Loucy (cell line): Measurements from ENCODE around the gene DBN1.

Source experiments
- H2AFZ ChIP-seq: fragments of 200-600 bp; sonication (generic); 2 replicates; pipeline ENCODE4 v1.6.0; 2016; ENCODE audit warnings: antibody characterized with exemption, mild to moderate bottlenecking, low read length, moderate library complexity
- H3F3A ChIP-seq: fragments of 200-600 bp; 2 replicates; pipeline ENCODE4 v1.6.0; 2016; ENCODE audit warnings: antibody characterized with exemption, low read depth, mild to moderate bottlenecking
- H3K27me3 ChIP-seq: fragments of 200-600 bp; sonication (generic); 2 replicates; pipeline ENCODE4 v1.6.1; 2014; ENCODE audit warnings: low read length, mild to moderate bottlenecking; ENCODE audit not compliant: insufficient read depth, poor library complexity, severe bottlenecking
- H3K36me3 ChIP-seq: fragments of 200-600 bp; sonication (generic); 2 replicates; pipeline ENCODE4 v1.6.1; 2016; ENCODE audit warnings: low read length; ENCODE audit not compliant: insufficient read depth
- H3K4me1 ChIP-seq: fragments of 200-600 bp; sonication (generic); 2 replicates; pipeline ENCODE4 v1.5.1; 2014; ENCODE audit warnings: low read length, mild to moderate bottlenecking; ENCODE audit not compliant: insufficient read depth, poor library complexity, severe bottlenecking
- H3K4me2 ChIP-seq: fragments of 200-600 bp; sonication (generic); 2 replicates; pipeline ENCODE4 v1.6.0; 2014; ENCODE audit warnings: antibody characterized with exemption, low read length, low read depth, mild to moderate bottlenecking; ENCODE audit not compliant: poor library complexity, severe bottlenecking
- H3K4me3 ChIP-seq: fragments of 200-600 bp; sonication (generic); 2 replicates; pipeline ENCODE4 v1.5.1; 2014; ENCODE audit warnings: low read length, mild to moderate bottlenecking, mixed read lengths; ENCODE audit not compliant: poor library complexity, severe bottlenecking
- H3K79me2 ChIP-seq: fragments of 200-600 bp; sonication (generic); 2 replicates; pipeline ENCODE4 v1.6.1; 2014; ENCODE audit warnings: low read length; ENCODE audit not compliant: insufficient read depth
- H3K9ac ChIP-seq: fragments of 200-600 bp; sonication (generic); 2 replicates; pipeline ENCODE4 v1.6.0; 2014; ENCODE audit warnings: mild to moderate bottlenecking, low read depth, low read length, moderate library complexity; ENCODE audit not compliant: poor library complexity, severe bottlenecking
- H3K9me2 ChIP-seq: fragments of 200-600 bp; sonication (generic); replicated peaks from 2 replicates; pipeline ENCODE4 v1.6.1; 2016; ENCODE audit warnings: low read depth, low read length, mixed read lengths
- H3K9me3 ChIP-seq: fragments of 200-600 bp; sonication (generic); 2 replicates; pipeline ENCODE4 v1.6.1; 2014; ENCODE audit warnings: mild to moderate bottlenecking, antibody characterized with exemption, low read length, low read depth; ENCODE audit not compliant: insufficient read depth
- H4K20me1 ChIP-seq: fragments of 200-600 bp; sonication (generic); 2 replicates; pipeline ENCODE4 v1.6.0; 2014; ENCODE audit warnings: antibody characterized with exemption, low read length, mild to moderate bottlenecking; ENCODE audit not compliant: insufficient read depth, poor library complexity, severe bottlenecking
- EZH2phosphoT487 ChIP-seq: fragments of 200-600 bp; IDR thresholded peaks from 2 replicates; pipeline ENCODE4 v1.6.1; 2018; ENCODE audit warnings: antibody characterized with exemption, mild to moderate bottlenecking, moderate library complexity, borderline replicate concordance
- TF ChIP-seq, protein P1 (sequence below): fragments of 200-600 bp; sonication (generic); conservative IDR thresholded peaks from 2 replicates; pipeline ENCODE4 v1.5.1; 2014; ENCODE audit warnings: mild to moderate bottlenecking, antibody characterized with exemption, low read length

DBN1 gene

DNA sequence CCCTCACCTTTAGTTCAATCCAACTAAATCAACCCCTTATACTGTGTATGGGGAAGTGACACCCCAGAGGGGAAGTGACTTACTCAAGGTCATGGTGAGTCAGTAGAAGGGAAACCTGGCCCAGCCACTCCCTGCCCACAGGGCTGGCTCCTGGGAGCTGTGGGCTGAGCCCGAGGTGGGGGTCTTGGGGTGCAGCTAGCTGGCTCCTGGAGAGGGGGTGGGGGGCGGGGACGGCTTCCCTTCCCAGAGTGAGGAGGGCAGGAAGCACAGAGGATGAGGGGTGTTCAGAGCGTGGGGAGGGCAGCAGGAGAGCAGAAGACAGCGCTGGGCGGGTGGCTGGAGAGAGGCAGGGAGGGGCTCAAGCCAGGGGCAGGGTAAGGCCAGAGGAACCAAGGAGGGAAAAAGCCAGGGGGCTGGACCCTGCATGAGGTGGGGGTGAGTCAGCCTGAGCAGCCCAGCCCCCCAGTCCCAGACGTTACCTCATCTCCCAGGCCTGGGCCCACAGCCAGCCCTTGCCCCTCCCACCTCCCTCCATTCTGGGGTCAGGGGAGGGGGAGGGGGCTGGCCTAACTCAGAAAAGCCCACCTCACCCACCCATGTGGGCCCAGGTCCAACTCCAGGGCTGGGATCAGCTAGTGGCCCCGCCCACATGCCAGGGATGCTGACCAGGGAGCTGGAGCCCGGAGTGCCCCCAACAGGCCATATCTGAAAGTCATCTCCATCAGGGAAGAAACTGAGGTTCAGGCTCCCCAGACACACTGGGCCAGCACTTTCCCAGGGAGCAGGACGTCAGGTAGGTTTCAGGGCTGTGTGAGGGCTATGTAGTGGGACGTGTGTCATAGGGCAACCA, 21.1 kb upstream of the DBN1 start:
- Histone ChIP-seq H3K4me2 (peak overlapping the region; percentile 93), H3F3A (no peaks in the 10 kb centered on the region), H3K9ac (peak overlapping the region; percentile 92), H3K79me2 (peaks cover 36% of the 10 kb centered on the region; the same call in 1 of the 2 replicates), H2AFZ (no peak overlapping the region), H4K20me1 (peaks cover 13% of the 10 kb centered on the region), H3K9me2 (no peaks in the 10 kb centered on the region), H3K36me3 (no peaks in the 10 kb centered on the region; the same call in 1 of the 2 replicates), H3K4me1 (peaks cover 5% of the 10 kb centered on the region), H3K4me3 (peak overlapping the region; percentile 82), H3K9me3 (no peaks in the 10 kb centered on the region), H3K27me3 (no peaks in the 10 kb centered on the region)
- TF ChIP-seq EZH2phosphoT487: no peak
- TF ChIP-seq, protein P1, sequence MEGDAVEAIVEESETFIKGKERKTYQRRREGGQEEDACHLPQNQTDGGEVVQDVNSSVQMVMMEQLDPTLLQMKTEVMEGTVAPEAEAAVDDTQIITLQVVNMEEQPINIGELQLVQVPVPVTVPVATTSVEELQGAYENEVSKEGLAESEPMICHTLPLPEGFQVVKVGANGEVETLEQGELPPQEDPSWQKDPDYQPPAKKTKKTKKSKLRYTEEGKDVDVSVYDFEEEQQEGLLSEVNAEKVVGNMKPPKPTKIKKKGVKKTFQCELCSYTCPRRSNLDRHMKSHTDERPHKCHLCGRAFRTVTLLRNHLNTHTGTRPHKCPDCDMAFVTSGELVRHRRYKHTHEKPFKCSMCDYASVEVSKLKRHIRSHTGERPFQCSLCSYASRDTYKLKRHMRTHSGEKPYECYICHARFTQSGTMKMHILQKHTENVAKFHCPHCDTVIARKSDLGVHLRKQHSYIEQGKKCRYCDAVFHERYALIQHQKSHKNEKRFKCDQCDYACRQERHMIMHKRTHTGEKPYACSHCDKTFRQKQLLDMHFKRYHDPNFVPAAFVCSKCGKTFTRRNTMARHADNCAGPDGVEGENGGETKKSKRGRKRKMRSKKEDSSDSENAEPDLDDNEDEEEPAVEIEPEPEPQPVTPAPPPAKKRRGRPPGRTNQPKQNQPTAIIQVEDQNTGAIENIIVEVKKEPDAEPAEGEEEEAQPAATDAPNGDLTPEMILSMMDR: peak; percentile 35; the same call in 1 of the 2 replicates

DNA sequence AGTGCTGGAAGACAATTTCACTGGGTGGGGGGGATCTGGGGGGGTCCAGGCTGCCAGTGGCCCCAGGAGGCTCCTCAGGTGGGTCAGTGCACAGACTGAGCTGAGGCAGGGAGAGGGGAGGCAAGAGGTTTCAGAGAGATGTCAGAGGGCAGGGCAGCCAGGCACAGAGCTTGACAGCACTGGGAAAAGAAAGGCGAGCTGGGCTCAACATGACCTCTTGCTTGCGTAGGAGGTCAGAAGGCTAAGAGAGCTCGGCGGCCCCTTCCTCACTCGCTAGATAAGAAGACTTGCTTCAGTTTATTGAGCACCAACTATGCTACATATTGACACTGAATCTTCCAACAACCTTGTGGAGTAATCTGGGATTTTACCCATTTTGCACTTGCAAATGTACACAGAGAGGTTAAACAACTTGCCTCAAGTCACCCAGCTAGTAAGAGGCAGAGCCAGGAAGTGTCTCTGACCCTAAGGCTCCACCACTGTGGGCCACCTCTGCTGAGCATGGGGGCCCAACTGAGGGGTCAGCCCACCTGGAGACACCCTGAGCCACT, 20.4 kb upstream of the DBN1 start:
- H3K4me1 ChIP-seq: peaks cover 5% of the 10 kb centered on the region
- no peak overlapping the region for H3K4me3 ChIP-seq
- H3F3A ChIP-seq: no peaks in the 10 kb centered on the region
- H3K36me3 ChIP-seq: no peaks in the 10 kb centered on the region; the same call in 1 of the 2 replicates
- peaks cover 13% of the 10 kb centered on the region for H4K20me1 ChIP-seq
- peaks cover 36% of the 10 kb centered on the region; the same call in 1 of the 2 replicates for H3K79me2 ChIP-seq
- H3K9me3 ChIP-seq: no peaks in the 10 kb centered on the region
- no peaks in the 10 kb centered on the region for H3K9me2 ChIP-seq
- TF ChIP-seq, protein P1: no peak
- no peak for TF ChIP-seq EZH2phosphoT487
- no peaks in the 10 kb centered on the region for H3K27me3 ChIP-seq
- peak overlapping the region; percentile 93 for H3K4me2 ChIP-seq
- H2AFZ ChIP-seq: no peak overlapping the region
- no peak overlapping the region for H3K9ac ChIP-seq

GRCh38 chr5:177492841-177493240, 19.4 kb upstream of the DBN1 start:
- no peak for TF ChIP-seq EZH2phosphoT487
- TF ChIP-seq, protein P1: no peak
- H2AFZ ChIP-seq: no peak overlapping the region
- H3K9me3 ChIP-seq: no peaks in the 10 kb centered on the region
- peaks cover 36% of the 10 kb centered on the region; the same call in 1 of the 2 replicates for H3K79me2 ChIP-seq
- no peaks in the 10 kb centered on the region for H3K27me3 ChIP-seq
- H3K9ac ChIP-seq: no peak overlapping the region
- no peak overlapping the region for H3K4me2 ChIP-seq
- no peaks in the 10 kb centered on the region; the same call in 1 of the 2 replicates for H3K36me3 ChIP-seq
- no peak overlapping the region for H3K4me3 ChIP-seq
- H3K4me1 ChIP-seq: peaks cover 5% of the 10 kb centered on the region
- H3F3A ChIP-seq: no peaks in the 10 kb centered on the region
- H3K9me2 ChIP-seq: no peaks in the 10 kb centered on the region
- peaks cover 13% of the 10 kb centered on the region for H4K20me1 ChIP-seq
